Measurements from ENCODE around the gene NIN. TPM values are rescaled to one million over a fixed set of nuclear protein-coding genes. Genes with fewer than 3 reads are reported as not detected.

NIN gene
- total RNA-seq (2014; rRNA removed; shearing (Covaris generic)): 86.1 and 91.1 TPM in 2 replicates
- 28.6 and 38.5 TPM in 2 replicates for polyA plus RNA-seq (2015; cell fraction: cytosol; rRNA removed)
- 35.1 and 42.4 TPM in 2 replicates for polyA plus RNA-seq (2015; cell fraction: nucleus; rRNA removed)

- in situ Hi-C loops (cut with HindIII; ENCODE audit: low pct_unique_long_range_greater_than_20kb, low sequenced_read_pairs): no loop called here
- peak; percentile 76 for DNase-seq (ENCODE audit: low read depth, low spot score)
Measured at GRCh38 chr14:50830932-50831725, at the start of gene NIN. NIN (minus strand) TSS chr14:50831162; CDS start chr14:50822056, 9,106 bp downstream.

GRCh38 chr14:50875359-50876070 is 44.6 kb upstream of the NIN start:
- in situ Hi-C loops (cut with HindIII; ENCODE audit: low pct_unique_long_range_greater_than_20kb, low sequenced_read_pairs): no loop called here
- DNase-seq (ENCODE audit: low read depth, low spot score): no peak

GRCh38 chr14:50874757-50875156 is 43.8 kb upstream of the NIN start:
- in situ Hi-C loops (cut with HindIII; ENCODE audit: low pct_unique_long_range_greater_than_20kb, low sequenced_read_pairs): no loop called here
- no peak for DNase-seq (ENCODE audit: low read depth, low spot score)

- DNase-seq (ENCODE audit: low read depth, low spot score): no peak
- in situ Hi-C loops (cut with HindIII; ENCODE audit: low pct_unique_long_range_greater_than_20kb, low sequenced_read_pairs): no loop called here
Measured at GRCh38 chr14:50871914-50872732, 41.2 kb upstream of the NIN start, which contains the start of gene ABHD12B. ABHD12B (plus strand) TSS chr14:50872053; CDS start chr14:50872175, 122 bp downstream.

GRCh38 chr14:50871228-50871627 is 40.3 kb upstream of the NIN start:
- in situ Hi-C loops (cut with HindIII; ENCODE audit: low pct_unique_long_range_greater_than_20kb, low sequenced_read_pairs): no loop called here
- no peak for DNase-seq (ENCODE audit: low read depth, low spot score)

GRCh38 chr14:50865391-50866076 is 34.6 kb upstream of the NIN start:
- DNase-seq (ENCODE audit: low read depth, low spot score): no peak
- in situ Hi-C loops (cut with HindIII; ENCODE audit: low pct_unique_long_range_greater_than_20kb, low sequenced_read_pairs): no loop called here

GRCh38 chr14:50864946-50865345 is 34.0 kb upstream of the NIN start:
- in situ Hi-C loops (cut with HindIII; ENCODE audit: low pct_unique_long_range_greater_than_20kb, low sequenced_read_pairs): no loop called here
- DNase-seq (ENCODE audit: low read depth, low spot score): no peak

GRCh38 chr14:50864237-50864636 is 33.3 kb upstream of the NIN start:
- DNase-seq (ENCODE audit: low read depth, low spot score): no peak
- in situ Hi-C loops (cut with HindIII; ENCODE audit: low pct_unique_long_range_greater_than_20kb, low sequenced_read_pairs): no loop called here

- DNase-seq (ENCODE audit: low read depth, low spot score): peak; percentile 26
- in situ Hi-C loops (cut with HindIII; ENCODE audit: low pct_unique_long_range_greater_than_20kb, low sequenced_read_pairs): no loop called here
Measured at GRCh38 chr14:50862036-50862570, 31.1 kb upstream of the NIN start.

GRCh38 chr14:50860478-50861086 is 29.6 kb upstream of the NIN start:
- in situ Hi-C loops (cut with HindIII; ENCODE audit: low pct_unique_long_range_greater_than_20kb, low sequenced_read_pairs): no loop called here

GRCh38 chr14:50859296-50859624 is 28.3 kb upstream of the NIN start:
- in situ Hi-C loops (cut with HindIII; ENCODE audit: low pct_unique_long_range_greater_than_20kb, low sequenced_read_pairs): no loop called here
- no peak for DNase-seq (ENCODE audit: low read depth, low spot score)

More at GRCh38 chr14:50860478-50861086, 29.6 kb upstream of the NIN start:
- peak; percentile 89 for DNase-seq (ENCODE audit: low read depth, low spot score)

GRCh38 chr14:50856660-50857059 is 25.7 kb upstream of the NIN start:
- in situ Hi-C loops (cut with HindIII; ENCODE audit: low pct_unique_long_range_greater_than_20kb, low sequenced_read_pairs): no loop called here
- no peak for DNase-seq (ENCODE audit: low read depth, low spot score)

- in situ Hi-C loops (cut with HindIII; ENCODE audit: low pct_unique_long_range_greater_than_20kb, low sequenced_read_pairs): no loop called here
- peak; percentile 34 for DNase-seq (ENCODE audit: low read depth, low spot score)
Measured at GRCh38 chr14:50855558-50855957, 24.6 kb upstream of the NIN start.

GRCh38 chr14:50854521-50854920 is 23.6 kb upstream of the NIN start:
- DNase-seq (ENCODE audit: low read depth, low spot score): no peak
- in situ Hi-C loops (cut with HindIII; ENCODE audit: low pct_unique_long_range_greater_than_20kb, low sequenced_read_pairs): no loop called here

GRCh38 chr14:50853891-50854290 is 22.9 kb upstream of the NIN start:
- in situ Hi-C loops (cut with HindIII; ENCODE audit: low pct_unique_long_range_greater_than_20kb, low sequenced_read_pairs): no loop called here
- DNase-seq (ENCODE audit: low read depth, low spot score): no peak

- in situ Hi-C loops (cut with HindIII; ENCODE audit: low pct_unique_long_range_greater_than_20kb, low sequenced_read_pairs): no loop called here
- no peak for DNase-seq (ENCODE audit: low read depth, low spot score)
Measured at GRCh38 chr14:50846226-50846880, 15.4 kb upstream of the NIN start.

Data from SK-MEL-5 (cell line).